Lung (tissue), 12 donors: ENCODE measurements around the gene CYS1. TPM values are rescaled to one million over a fixed set of nuclear protein-coding genes. Genes with fewer than 3 reads are reported as not detected.
A peak's percentile ranks its signal among the peaks of the same experiment; 100 is the strongest.

Experiments used
- ATAC-seq: fragments of 200-7000 bp; cut with Tn5 transposase; one replicate; pipeline ENCODE4 v1.9.1; 2020; ENCODE audit warnings: moderate number of reproducible peaks; ENCODE audit not compliant: insufficient read depth, low FRiP score
- DNase-seq, 3 donors: peaks; one replicate each; pipeline ENCODE4 v3.0.0-alpha.2; 2013 to 2017
- H3K27ac ChIP-seq, 2 donors: one replicate each; pipeline ENCODE4 v1.5.1; 2013; ENCODE audit warnings: mild to moderate bottlenecking in 2 of 2, moderate library complexity in 2 of 2, control low read depth in 1 of 2, inconsistent platforms in 1 of 2, low read depth in 1 of 2, low read length in 1 of 2
- H3K27me3 ChIP-seq, 3 donors: one replicate each; pipeline ENCODE4 v1.5.1; 2013; ENCODE audit warnings: low read length in 2 of 3; ENCODE audit not compliant: control insufficient read depth in 3 of 3, insufficient read depth in 3 of 3
- H3K36me3 ChIP-seq, 4 donors: one replicate each; pipeline ENCODE4 v1.5.1; 2013; ENCODE audit warnings: low read length in 4 of 4, mild to moderate bottlenecking in 1 of 4, moderate library complexity in 1 of 4; ENCODE audit not compliant: control insufficient read depth in 4 of 4, insufficient read depth in 4 of 4
- H3K4me1 ChIP-seq, 5 donors: one replicate each; pipeline ENCODE4 v1.5.1; 2013; ENCODE audit warnings: low read length in 5 of 5, mild to moderate bottlenecking in 2 of 5, moderate library complexity in 1 of 5; ENCODE audit not compliant: control insufficient read depth in 5 of 5, insufficient read depth in 5 of 5
- H3K4me3 ChIP-seq: one replicate; pipeline ENCODE4 v1.5.1; 2013; ENCODE audit warnings: mild to moderate bottlenecking, control low read depth, moderate library complexity
- H3K9ac ChIP-seq, 2 donors: one replicate each; pipeline ENCODE4 v1.5.1; 2013; ENCODE audit warnings: low read length in 2 of 2, control low read depth in 1 of 2; ENCODE audit not compliant: insufficient read depth in 1 of 2
- H3K9me3 ChIP-seq, 4 donors: one replicate each; pipeline ENCODE4 v1.5.1; 2013; ENCODE audit warnings: low read length in 3 of 4, mild to moderate bottlenecking in 1 of 4, moderate library complexity in 1 of 4; ENCODE audit not compliant: control insufficient read depth in 4 of 4, insufficient read depth in 3 of 4
- WGBS, 2 donors: extraction: QIAGEN DNeasy Blood & Tissue Kit; methylation state at CpG; one replicate each; pipeline ENCODE4 v1.1.7; 2013; 5-methylcytosine and 5-hydroxymethylcytosine counted together
- polyA plus RNA-seq, 2 donors: library from polyadenylated mRNA; stranded (reverse); fragments of 200-250 nt; gene quantifications; one replicate each; pipeline ENCODE4 v1.2.1, GENCODE V29; 2013
- total RNA-seq, 2 donors: library from RNA; depleted of rRNA in 1 of 2; stranded (reverse); fragments of >200 nt in 1 of 2; gene quantifications; one replicate each; pipeline ENCODE4 v1.2.1, GENCODE V29; 2014 to 2021
- TF ChIP-seq, protein P1 (sequence below): IDR thresholded peaks from 2 replicates; pipeline ENCODE4 v1.5.1; 2012; ENCODE audit warnings: mild to moderate bottlenecking; ENCODE audit errors: control extremely low read depth, extremely low read depth
- donor health status: control.
- donor health status: control.
- donor health status: Bipolar disorder and iron deficiency.
- donor health status: healthy.
- donor health status: DM: yes; HTN: yes; CAD: no.

Gene CYS1
- total and polyA plus RNA-seq, 4 donors: 0.35 to 5.1 (median 1.0) TPM

DNA sequence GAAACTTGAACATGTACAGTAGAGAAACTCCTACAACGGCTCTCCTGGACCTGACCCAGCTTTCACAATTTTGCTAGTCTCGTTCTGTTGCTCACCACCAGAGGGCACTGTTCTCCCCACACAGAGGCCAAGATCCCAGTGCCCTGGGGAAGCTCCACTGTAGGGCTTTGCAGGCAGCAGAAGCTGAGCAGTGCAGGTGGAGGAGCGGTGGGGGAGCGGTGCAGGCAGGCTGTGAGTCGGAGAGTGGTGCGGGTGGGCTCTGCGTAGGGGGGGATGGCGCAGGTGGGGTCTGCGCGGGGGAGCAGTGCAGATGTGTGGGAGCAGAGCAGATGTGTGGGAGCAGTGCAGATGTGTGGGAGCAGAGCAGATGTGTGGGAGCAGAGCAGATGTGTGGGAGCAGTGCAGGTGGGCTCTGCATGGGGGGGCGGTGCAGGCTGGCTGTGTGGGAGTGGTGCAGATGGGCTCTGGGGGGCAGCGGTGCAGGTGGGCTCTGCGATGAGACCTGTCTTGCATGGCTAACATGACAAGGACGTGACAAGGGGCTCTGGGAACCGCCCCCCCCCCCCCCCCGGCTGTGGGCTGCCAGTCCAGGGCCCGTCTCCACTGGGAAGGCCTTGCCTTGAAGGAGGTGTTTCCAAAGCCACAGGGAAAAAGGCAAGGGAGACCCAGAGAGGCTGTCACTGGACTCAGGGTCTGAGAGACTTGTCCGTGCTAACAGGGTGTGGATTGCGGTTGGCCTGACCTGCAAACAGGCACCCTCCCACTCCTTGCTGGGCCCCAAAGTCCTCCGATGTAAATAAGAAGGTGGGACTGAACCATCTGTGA, 7.3 kb downstream of the CYS1 start:
- ATAC-seq (peak; percentile 88), DNase-seq (peak; percentile 88 to 94 (median 90))
- TF ChIP-seq, protein P1, sequence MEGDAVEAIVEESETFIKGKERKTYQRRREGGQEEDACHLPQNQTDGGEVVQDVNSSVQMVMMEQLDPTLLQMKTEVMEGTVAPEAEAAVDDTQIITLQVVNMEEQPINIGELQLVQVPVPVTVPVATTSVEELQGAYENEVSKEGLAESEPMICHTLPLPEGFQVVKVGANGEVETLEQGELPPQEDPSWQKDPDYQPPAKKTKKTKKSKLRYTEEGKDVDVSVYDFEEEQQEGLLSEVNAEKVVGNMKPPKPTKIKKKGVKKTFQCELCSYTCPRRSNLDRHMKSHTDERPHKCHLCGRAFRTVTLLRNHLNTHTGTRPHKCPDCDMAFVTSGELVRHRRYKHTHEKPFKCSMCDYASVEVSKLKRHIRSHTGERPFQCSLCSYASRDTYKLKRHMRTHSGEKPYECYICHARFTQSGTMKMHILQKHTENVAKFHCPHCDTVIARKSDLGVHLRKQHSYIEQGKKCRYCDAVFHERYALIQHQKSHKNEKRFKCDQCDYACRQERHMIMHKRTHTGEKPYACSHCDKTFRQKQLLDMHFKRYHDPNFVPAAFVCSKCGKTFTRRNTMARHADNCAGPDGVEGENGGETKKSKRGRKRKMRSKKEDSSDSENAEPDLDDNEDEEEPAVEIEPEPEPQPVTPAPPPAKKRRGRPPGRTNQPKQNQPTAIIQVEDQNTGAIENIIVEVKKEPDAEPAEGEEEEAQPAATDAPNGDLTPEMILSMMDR: peak; percentile 90
- 34 to 41% methylated on average over 19 to 20 of the region's 20 CpGs for WGBS, 2 donors
- no peak overlapping the region for H3K4me3 ChIP-seq
- peaks cover 0 to 2% (median 0%) of the 10 kb centered on the region in 4 donors for H3K36me3 ChIP-seq
- no peaks in the 10 kb centered on the region for H3K27me3 ChIP-seq
- peak overlapping the region in 1 of 2 donors; percentile 71 for H3K9ac ChIP-seq
- no peak overlapping the region for H3K27ac ChIP-seq
- H3K4me1 ChIP-seq: peaks cover 0 to 2% (median 0%) of the 10 kb centered on the region in 5 donors
- H3K9me3 ChIP-seq: peaks cover 0 to under 1% (median 0%) of the 10 kb centered on the region in 4 donors

DNA sequence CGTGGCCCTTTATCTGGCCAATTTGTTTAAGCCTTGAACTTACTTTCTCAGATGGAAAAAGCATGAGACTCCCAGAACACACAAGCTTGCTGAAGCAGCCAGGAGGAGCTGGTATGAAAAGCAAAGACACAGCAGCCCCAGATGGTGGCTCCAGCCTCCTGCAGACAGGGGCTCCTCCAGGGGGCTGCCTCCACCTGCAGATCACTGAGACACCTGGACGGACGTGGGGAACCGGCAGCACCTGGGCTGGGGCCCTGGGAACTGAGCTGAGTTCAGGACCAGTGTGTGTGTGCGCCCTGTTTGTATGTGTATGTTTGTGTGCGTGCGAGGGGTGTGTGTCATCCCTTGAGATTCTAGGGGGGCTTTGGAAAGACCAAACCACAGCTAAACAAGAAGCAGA, 8.6 kb downstream of the CYS1 start:
- no peak for ATAC-seq
- Histone ChIP-seq H3K9ac (no peak overlapping the region), H3K4me3 (no peak overlapping the region), H3K9me3 (peaks cover 0 to 3% (median 0%) of the 10 kb centered on the region in 4 donors), H3K27ac (no peak overlapping the region), H3K4me1 (peaks cover 0 to 2% (median 0%) of the 10 kb centered on the region in 5 donors), H3K36me3 (peaks cover 0 to 2% (median 0%) of the 10 kb centered on the region in 4 donors), H3K27me3 (no peaks in the 10 kb centered on the region)
- TF ChIP-seq, protein P1: no peak
- 95 to 96% methylated on average over 7 of the region's 7 CpGs for WGBS, 2 donors
- DNase-seq: no peak

DNA sequence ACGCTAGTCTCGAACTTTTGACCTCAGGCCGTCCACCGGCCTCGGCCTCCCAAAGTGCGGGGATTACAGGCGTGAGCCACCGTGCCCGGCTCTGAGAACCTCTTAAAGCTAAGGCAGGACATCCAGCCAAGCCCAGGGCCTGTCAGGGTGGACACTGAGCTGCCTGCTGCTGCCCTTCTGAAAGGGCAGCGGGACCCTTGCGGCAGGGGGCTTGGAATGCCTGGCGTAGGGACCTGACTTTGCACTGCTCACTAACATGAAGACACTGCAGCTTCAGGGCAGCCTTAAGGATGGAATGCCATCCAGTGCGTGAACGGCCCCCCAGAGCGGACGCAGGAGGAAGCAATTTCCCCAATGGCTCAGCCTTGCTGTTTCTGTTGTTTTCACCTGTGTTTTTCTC, 9.0 kb downstream of the CYS1 start:
- H3K36me3 ChIP-seq: peaks cover 0 to 2% (median 0%) of the 10 kb centered on the region in 4 donors
- 95 to 97% methylated on average over 16 of the region's 16 CpGs for WGBS, 2 donors
- TF ChIP-seq, protein P1: no peak
- H3K9ac ChIP-seq: no peak overlapping the region
- H3K27me3 ChIP-seq: no peaks in the 10 kb centered on the region
- DNase-seq: no peak
- peaks cover 0 to 3% (median 0%) of the 10 kb centered on the region in 4 donors for H3K9me3 ChIP-seq
- H3K4me1 ChIP-seq: peaks cover 0 to 2% (median 0%) of the 10 kb centered on the region in 5 donors
- no peak for ATAC-seq
- H3K27ac ChIP-seq: no peak overlapping the region
- no peak overlapping the region for H3K4me3 ChIP-seq
